SU-DHL-6 (cell line): ENCODE data around the gene CCDC106.

Experiments
- H2AFZ ChIP-seq: fragments of 200-600 bp; sonication (generic); 2 replicates; pipeline ENCODE4 v1.6.1; 2014; ENCODE audit warnings: low read depth, mild to moderate bottlenecking, moderate library complexity, mixed read lengths, antibody characterized with exemption, low read length; ENCODE audit not compliant: severe bottlenecking
- H3F3A ChIP-seq: fragments of 200-600 bp; shearing (Covaris generic); 2 replicates; pipeline ENCODE4 v1.6.0; 2016; ENCODE audit warnings: antibody characterized with exemption, mild to moderate bottlenecking; ENCODE audit not compliant: insufficient read depth
- H3K27ac ChIP-seq: fragments of 200-600 bp; sonication (generic); 2 replicates; pipeline ENCODE4 v1.5.1; 2016; ENCODE audit warnings: low read depth, mild to moderate bottlenecking, low read length, moderate library complexity, mixed read lengths
- H3K27me3 ChIP-seq: fragments of 200-600 bp; sonication (generic), shearing (Covaris generic); 2 replicates; pipeline ENCODE4 v1.6.0; 2014; ENCODE audit warnings: mild to moderate bottlenecking, low read length
- H3K36me3 ChIP-seq: fragments of 200-600 bp; sonication (generic); 2 replicates; pipeline ENCODE4 v1.6.1; 2014; ENCODE audit warnings: mild to moderate bottlenecking, low read length, mixed read lengths
- H3K4me2 ChIP-seq: fragments of 300-600, 200-600 bp; shearing (Covaris generic), sonication (generic); 2 replicates; pipeline ENCODE4 v1.6.0; 2014; ENCODE audit warnings: low read length, low read depth, mild to moderate bottlenecking; ENCODE audit not compliant: poor library complexity, severe bottlenecking
- H3K4me3 ChIP-seq: fragments of 200-600 bp; sonication (generic); 2 replicates; pipeline ENCODE4 v1.5.1; 2014; ENCODE audit warnings: antibody characterized with exemption, low read length, mild to moderate bottlenecking, mixed read lengths; ENCODE audit not compliant: insufficient read depth, poor library complexity, severe bottlenecking
- H3K79me2 ChIP-seq: fragments of 200-600 bp; sonication (generic); 2 replicates; pipeline ENCODE4 v1.6.1; 2014; ENCODE audit warnings: mild to moderate bottlenecking, low read length, moderate library complexity; ENCODE audit not compliant: insufficient read depth
- H3K9ac ChIP-seq: fragments of 200-600 bp; sonication (generic); 2 replicates; pipeline ENCODE4 v1.7.0; 2014; ENCODE audit warnings: mild to moderate bottlenecking, low read length
- H3K9me2 ChIP-seq: fragments of 200-600 bp; sonication (generic); replicated peaks from 2 replicates; pipeline ENCODE4 v1.6.1; 2014; ENCODE audit warnings: low read length; ENCODE audit not compliant: insufficient read depth
- H3K9me3 ChIP-seq: fragments of 200-600 bp; sonication (generic); 2 replicates; pipeline ENCODE4 v1.6.1; 2014; ENCODE audit warnings: low read length, mixed read lengths; ENCODE audit not compliant: insufficient read depth
- H4K20me1 ChIP-seq: fragments of 200-600 bp; sonication (generic); 2 replicates; pipeline ENCODE4 v1.6.1; 2014; ENCODE audit warnings: low read depth, mild to moderate bottlenecking, antibody characterized with exemption, low read length, moderate library complexity, mixed read lengths
- EZH2phosphoT487 ChIP-seq: fragments of 200-600 bp; sonication (generic), shearing (Covaris generic); conservative IDR thresholded peaks from 2 replicates; pipeline ENCODE4 v1.6.1; 2018; ENCODE audit warnings: mild to moderate bottlenecking, antibody characterized with exemption, low read length, moderate library complexity, mixed read lengths
- TF ChIP-seq, protein P1 (sequence below): fragments of 200-600 bp; sonication (generic); IDR thresholded peaks from one replicate; pipeline ENCODE4 v1.5.1; 2017; ENCODE audit warnings: antibody characterized with exemption, mild to moderate bottlenecking, low read length, moderate library complexity; ENCODE audit not compliant: insufficient read depth, poor library complexity, severe bottlenecking

The CCDC106 gene

DNA sequence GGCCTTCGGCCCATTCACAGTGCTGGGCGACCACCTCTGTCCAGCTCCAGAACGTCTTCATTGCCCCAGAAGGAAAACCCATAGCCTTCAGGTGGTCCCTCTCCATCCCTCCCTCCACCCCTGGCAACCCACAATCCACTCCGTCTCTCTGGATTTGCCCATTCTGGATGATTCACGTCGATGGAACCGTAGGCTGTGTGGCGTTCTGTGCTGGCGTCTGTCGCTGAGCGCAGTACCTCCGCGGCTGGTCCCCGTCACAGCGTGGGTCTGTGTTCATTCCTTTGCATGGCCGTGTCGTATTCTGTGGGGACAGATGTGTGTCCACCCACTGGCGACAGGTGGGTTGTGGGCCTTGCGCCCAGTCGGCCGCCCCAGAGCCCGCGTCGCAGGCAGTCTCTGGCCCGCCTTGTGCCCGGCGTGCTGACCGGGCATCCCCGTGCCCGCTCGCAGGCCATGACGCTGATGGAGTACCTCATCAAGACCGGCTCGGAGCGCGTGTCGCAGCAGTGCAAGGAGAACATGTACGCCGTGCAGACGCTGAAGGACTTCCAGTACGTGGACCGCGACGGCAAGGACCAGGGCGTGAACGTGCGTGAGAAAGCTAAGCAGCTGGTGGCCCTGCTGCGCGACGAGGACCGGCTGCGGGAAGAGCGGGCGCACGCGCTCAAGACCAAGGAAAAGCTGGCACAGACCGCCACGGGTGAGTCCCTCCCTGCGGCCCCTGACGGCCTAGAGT, 37.1 kb downstream of the CCDC106 start:
- H3K79me2 ChIP-seq = peaks cover 61% of the 10 kb centered on the region
- no peak overlapping the region for H3K9ac ChIP-seq

DNA sequence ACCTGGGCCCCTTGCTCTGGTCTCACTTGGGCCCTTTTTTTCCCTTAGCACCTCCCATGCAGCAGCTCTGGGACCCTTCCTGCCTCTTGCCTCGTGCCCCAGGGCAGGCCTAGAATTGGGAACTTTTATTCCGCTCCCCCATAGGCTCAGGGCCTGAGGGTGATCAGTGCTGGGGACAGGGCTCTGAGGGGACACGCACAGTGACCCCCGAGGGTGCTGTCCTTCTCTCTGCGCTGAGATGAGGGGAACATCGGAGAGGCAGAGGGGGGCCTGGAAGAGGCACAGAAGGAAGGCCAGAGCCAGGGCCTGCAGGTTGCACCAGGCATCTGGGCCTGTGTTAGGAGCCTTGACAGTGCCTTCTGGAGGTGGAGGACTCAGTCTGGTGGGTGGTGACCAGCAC, 37.8 kb downstream of the CCDC106 start:
- peaks cover 5% of the 10 kb centered on the region; the same call in 1 of the 2 replicates for H3F3A ChIP-seq
- TF ChIP-seq EZH2phosphoT487 = no peak
- TF ChIP-seq, protein P1, sequence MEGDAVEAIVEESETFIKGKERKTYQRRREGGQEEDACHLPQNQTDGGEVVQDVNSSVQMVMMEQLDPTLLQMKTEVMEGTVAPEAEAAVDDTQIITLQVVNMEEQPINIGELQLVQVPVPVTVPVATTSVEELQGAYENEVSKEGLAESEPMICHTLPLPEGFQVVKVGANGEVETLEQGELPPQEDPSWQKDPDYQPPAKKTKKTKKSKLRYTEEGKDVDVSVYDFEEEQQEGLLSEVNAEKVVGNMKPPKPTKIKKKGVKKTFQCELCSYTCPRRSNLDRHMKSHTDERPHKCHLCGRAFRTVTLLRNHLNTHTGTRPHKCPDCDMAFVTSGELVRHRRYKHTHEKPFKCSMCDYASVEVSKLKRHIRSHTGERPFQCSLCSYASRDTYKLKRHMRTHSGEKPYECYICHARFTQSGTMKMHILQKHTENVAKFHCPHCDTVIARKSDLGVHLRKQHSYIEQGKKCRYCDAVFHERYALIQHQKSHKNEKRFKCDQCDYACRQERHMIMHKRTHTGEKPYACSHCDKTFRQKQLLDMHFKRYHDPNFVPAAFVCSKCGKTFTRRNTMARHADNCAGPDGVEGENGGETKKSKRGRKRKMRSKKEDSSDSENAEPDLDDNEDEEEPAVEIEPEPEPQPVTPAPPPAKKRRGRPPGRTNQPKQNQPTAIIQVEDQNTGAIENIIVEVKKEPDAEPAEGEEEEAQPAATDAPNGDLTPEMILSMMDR = no peak
- no peaks in the 10 kb centered on the region for H3K9me3 ChIP-seq
- H3K4me2 ChIP-seq = no peak overlapping the region
- no peak overlapping the region for H3K4me3 ChIP-seq
- H3K79me2 ChIP-seq = peaks cover 55% of the 10 kb centered on the region
- H3K9ac ChIP-seq = no peak overlapping the region
- no peak overlapping the region for H3K27ac ChIP-seq
- H3K9me2 ChIP-seq = no peaks in the 10 kb centered on the region
- H2AFZ ChIP-seq = no peak overlapping the region
- H4K20me1 ChIP-seq = no peaks in the 10 kb centered on the region; the same call in 1 of the 2 replicates
- no peaks in the 10 kb centered on the region for H3K27me3 ChIP-seq
- no peaks in the 10 kb centered on the region for H3K36me3 ChIP-seq

More for the DNA sequence above, 37.1 kb downstream of the CCDC106 start:
- Histone ChIP-seq H4K20me1 (no peaks in the 10 kb centered on the region; the same call in 1 of the 2 replicates), H3K36me3 (no peaks in the 10 kb centered on the region), H3F3A (peaks cover 5% of the 10 kb centered on the region; the same call in 1 of the 2 replicates), H3K9me2 (no peaks in the 10 kb centered on the region), H3K4me2 (no peak overlapping the region), H3K27ac (no peak overlapping the region), H3K9me3 (no peaks in the 10 kb centered on the region), H3K4me3 (no peak overlapping the region), H2AFZ (no peak overlapping the region), H3K27me3 (no peaks in the 10 kb centered on the region)
- TF ChIP-seq, protein P1 = no peak
- TF ChIP-seq EZH2phosphoT487 = no peak

DNA sequence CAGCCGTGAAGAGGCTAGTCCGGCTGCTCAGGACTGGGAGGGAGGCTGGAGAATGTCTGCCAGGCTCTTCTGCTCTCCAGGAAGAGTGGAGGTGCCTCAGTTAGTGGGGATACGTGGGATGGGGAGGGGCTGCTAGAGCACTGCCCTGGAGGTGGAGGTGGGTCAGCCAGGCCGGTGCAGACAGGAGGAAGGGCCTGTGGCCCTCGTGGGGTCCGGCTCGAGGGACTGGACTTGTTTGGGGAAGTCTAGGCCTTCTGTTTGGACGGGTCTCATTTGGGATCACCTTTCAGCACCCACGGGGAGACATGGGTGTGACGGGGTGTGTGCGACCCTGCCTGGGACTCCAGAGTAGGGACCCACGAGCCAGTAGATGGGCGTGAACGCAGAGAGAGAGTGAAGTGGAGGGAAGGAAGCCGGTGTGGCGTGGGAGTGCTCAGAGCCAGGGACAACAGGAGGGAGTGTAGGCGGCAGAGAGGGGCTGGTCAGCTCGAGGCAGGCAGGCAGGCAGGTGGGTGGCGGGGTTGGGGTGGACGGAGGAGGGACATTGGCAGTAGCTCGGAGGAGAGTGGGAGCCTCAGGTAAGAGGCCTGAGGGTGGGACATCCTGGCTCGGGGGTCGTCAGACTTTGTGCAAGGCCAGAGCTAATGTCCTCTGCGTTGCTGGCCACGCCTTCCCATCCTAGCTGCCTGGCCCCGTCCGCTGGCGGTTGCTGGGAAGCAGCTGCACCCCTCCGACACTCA, 38.5 kb downstream of the CCDC106 start:
- Histone ChIP-seq H2AFZ (no peak overlapping the region), H3K27me3 (no peaks in the 10 kb centered on the region), H3K36me3 (no peaks in the 10 kb centered on the region), H4K20me1 (no peaks in the 10 kb centered on the region; the same call in 1 of the 2 replicates), H3F3A (peaks cover 2% of the 10 kb centered on the region; the same call in 1 of the 2 replicates), H3K79me2 (peaks cover 48% of the 10 kb centered on the region), H3K27ac (no peak overlapping the region), H3K4me3 (no peak overlapping the region), H3K9me3 (no peaks in the 10 kb centered on the region), H3K9ac (no peak overlapping the region), H3K9me2 (no peaks in the 10 kb centered on the region), H3K4me2 (no peak overlapping the region)
- TF ChIP-seq, protein P1 = no peak
- no peak for TF ChIP-seq EZH2phosphoT487
